NCI-H2081 (cell line): ENCODE results near the gene SSH2.
A peak's percentile ranks its signal among the peaks of the same experiment; 100 is the strongest.

Experiments
- DNase-seq, 2 experiments: peaks; one replicate each; lab custom pipeline; 2025; lab: John Stamatoyannopoulos, UW

SSH2 gene

GRCh38 chr17:29622337-29623282 is 307.4 kb downstream of the SSH2 start, which contains the start of gene CORO6:
Gene CORO6 (minus strand): TSS chr17:29622912. CDS start chr17:29621421, 1,491 bp downstream.
- DNase-seq, result no peak

- no peak for DNase-seq
Observed at GRCh38 chr17:29621751-29622194, 308.3 kb downstream of the SSH2 start.

- DNase-seq, result no peak
Observed at GRCh38 chr17:29620779-29621500, 309.1 kb downstream of the SSH2 start.

GRCh38 chr17:29620271-29620670 is 309.8 kb downstream of the SSH2 start:
- no peak for DNase-seq

- peak; percentile 11 to 12 for DNase-seq
Observed at GRCh38 chr17:29619251-29619650, 310.8 kb downstream of the SSH2 start.

GRCh38 chr17:29618272-29619065 is 311.6 kb downstream of the SSH2 start:
- DNase-seq, result no peak

GRCh38 chr17:29617481-29618271 is 312.4 kb downstream of the SSH2 start:
- peak; percentile 53 to 74 for DNase-seq

- DNase-seq, result peak; percentile 72 to 78
Observed at GRCh38 chr17:29617125-29617480, 312.9 kb downstream of the SSH2 start.

GRCh38 chr17:29616300-29617048 is 313.6 kb downstream of the SSH2 start:
- DNase-seq, result no peak

GRCh38 chr17:29615492-29616299 is 314.3 kb downstream of the SSH2 start:
- DNase-seq, result peak; percentile 46 to 66

GRCh38 chr17:29615048-29615385 is 315.0 kb downstream of the SSH2 start:
- no peak for DNase-seq

- no peak for DNase-seq
Observed at GRCh38 chr17:29614349-29615047, 315.5 kb downstream of the SSH2 start.

- no peak for DNase-seq
Observed at GRCh38 chr17:29613856-29614255, 316.2 kb downstream of the SSH2 start.

- DNase-seq, result no peak
Observed at GRCh38 chr17:29613352-29613837, 316.6 kb downstream of the SSH2 start.

- DNase-seq, result no peak
Observed at GRCh38 chr17:29612404-29613280, 317.4 kb downstream of the SSH2 start.

- DNase-seq, result no peak
Observed at GRCh38 chr17:29612094-29612403, 318.0 kb downstream of the SSH2 start.

- no peak for DNase-seq
Observed at GRCh38 chr17:29611351-29612093, 318.5 kb downstream of the SSH2 start.
